ENCODE measurements around the gene PRR20E. TPM values are rescaled to one million over a fixed set of nuclear protein-coding genes. Genes with fewer than 3 reads are reported as not detected.
"Not testable (repeated sequence)": the region's sequence is repeated elsewhere in the genome, so short reads cannot be mapped to it uniquely, and the experiment has no call there.

PRR20E gene
- total RNA-seq = not detected in 2 replicates

- H3K27me3 Mint-ChIP-seq; H3K4me1 Mint-ChIP-seq; DNase-seq; CTCF ChIA-PET; H3K4me3 Mint-ChIP-seq; ATAC-seq (ENCODE audit: low read depth); intact Hi-C loops (cut with micrococcal nuclease); POLR2A ChIA-PET; H3K36me3 Mint-ChIP-seq (ENCODE audit: low read depth); H3K9me3 Mint-ChIP-seq; H3K27ac Mint-ChIP-seq: not testable (repeated sequence)
Observed at GRCh38 chr13:57166897-57167296, at the start of gene PRR20E. PRR20E (plus strand) TSS chr13:57167197; CDS start chr13:57167584, 387 bp downstream.

DNA sequence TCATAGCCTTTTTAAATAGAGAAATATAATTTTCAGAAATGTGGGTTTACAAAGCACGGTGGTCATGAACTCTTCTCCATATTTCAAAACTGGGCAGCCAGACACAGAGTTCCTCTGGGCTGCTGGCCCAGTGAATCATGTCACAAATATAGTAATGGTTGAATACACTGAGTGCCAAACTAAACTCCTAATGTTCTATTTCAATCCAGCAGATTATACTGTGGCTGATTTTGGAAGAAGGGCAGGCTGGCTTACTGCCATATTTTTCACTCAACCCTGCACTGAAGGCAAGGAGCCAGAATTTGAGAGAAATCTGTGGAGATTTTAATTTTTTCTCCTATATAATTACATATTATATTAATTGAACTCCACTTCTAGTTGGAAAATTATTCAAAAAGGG, 43.3 kb upstream of the PRR20E start:
- ChIA-PET POLR2A (no interaction called here), CTCF (no interaction called here)
- ATAC-seq (ENCODE audit: low read depth) = no peak
- no peaks in the 10 kb centered on the region for H3K4me1 Mint-ChIP-seq
- H3K4me3 Mint-ChIP-seq = no peak overlapping the region
- intact Hi-C loops (cut with micrococcal nuclease) = no loop called here
- TF ChIP-seq CTCF (IDR thresholded peaks at IDR 0.05) = no peak
- no peaks in the 10 kb centered on the region for H3K36me3 Mint-ChIP-seq (ENCODE audit: low read depth)
- H3K27me3 Mint-ChIP-seq = no peaks in the 10 kb centered on the region
- H3K27ac Mint-ChIP-seq = no peak overlapping the region
- DNase-seq = no peak
- peaks cover 4% of the 10 kb centered on the region for H3K9me3 Mint-ChIP-seq

DNA sequence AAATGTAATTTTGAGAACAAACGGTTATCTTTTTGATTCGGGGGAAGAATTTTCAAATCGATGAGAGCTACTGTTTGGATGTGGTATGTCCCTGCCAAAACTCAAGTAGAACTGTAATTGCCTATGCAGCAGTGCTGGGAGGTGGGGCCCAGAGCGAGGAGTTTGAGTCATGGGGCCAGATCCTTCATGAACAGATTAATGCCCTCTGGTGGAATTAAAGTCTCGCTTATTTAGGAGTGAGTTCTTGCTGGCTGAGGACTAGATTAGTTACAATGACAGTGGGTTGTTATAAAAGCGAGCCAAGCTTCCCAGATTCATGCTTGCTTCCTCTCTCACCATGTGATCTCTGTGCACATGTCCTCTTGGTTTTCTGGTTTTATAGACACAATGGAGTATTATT, 38.1 kb upstream of the PRR20E start:
- intact Hi-C loops (cut with micrococcal nuclease) = no loop called here
- no peaks in the 10 kb centered on the region for H3K27me3 Mint-ChIP-seq
- no peak for ATAC-seq (ENCODE audit: low read depth)
- no peak overlapping the region for H3K27ac Mint-ChIP-seq
- POLR2A ChIA-PET = no interaction called here
- no peak for TF ChIP-seq CTCF (IDR thresholded peaks at IDR 0.05)
- no peaks in the 10 kb centered on the region for H3K36me3 Mint-ChIP-seq (ENCODE audit: low read depth)
- H3K9me3 Mint-ChIP-seq = peaks cover 2% of the 10 kb centered on the region
- no peaks in the 10 kb centered on the region for H3K4me1 Mint-ChIP-seq
- no peak for DNase-seq
- H3K4me3 Mint-ChIP-seq = no peak overlapping the region
- CTCF ChIA-PET = no interaction called here

- no peak for ATAC-seq (ENCODE audit: low read depth)
- no peak for TF ChIP-seq CTCF (IDR thresholded peaks at IDR 0.05)
- H3K4me3 Mint-ChIP-seq = no peak overlapping the region
- POLR2A ChIA-PET = no interaction called here
- no peaks in the 10 kb centered on the region for H3K4me1 Mint-ChIP-seq
- DNase-seq = no peak
- CTCF ChIA-PET = no interaction called here
- peaks cover 3% of the 10 kb centered on the region for H3K9me3 Mint-ChIP-seq
- intact Hi-C loops (cut with micrococcal nuclease) = no loop called here
- no peak overlapping the region for H3K27ac Mint-ChIP-seq
- H3K36me3 Mint-ChIP-seq (ENCODE audit: low read depth) = no peaks in the 10 kb centered on the region
- no peaks in the 10 kb centered on the region for H3K27me3 Mint-ChIP-seq
Observed at GRCh38 chr13:57136093-57136492, 30.9 kb upstream of the PRR20E start.

GRCh38 chr13:57137585-57137984, 29.4 kb upstream of the PRR20E start:
- ChIA-PET CTCF (no interaction called here), POLR2A (no interaction called here)
- DNase-seq = no peak
- H3K27me3 Mint-ChIP-seq = no peaks in the 10 kb centered on the region
- H3K4me1 Mint-ChIP-seq = no peaks in the 10 kb centered on the region
- intact Hi-C loops (cut with micrococcal nuclease) = no loop called here
- no peak overlapping the region for H3K27ac Mint-ChIP-seq
- no peaks in the 10 kb centered on the region for H3K36me3 Mint-ChIP-seq (ENCODE audit: low read depth)
- no peak overlapping the region for H3K4me3 Mint-ChIP-seq
- TF ChIP-seq CTCF (IDR thresholded peaks at IDR 0.05) = no peak
- ATAC-seq (ENCODE audit: low read depth) = no peak
- H3K9me3 Mint-ChIP-seq = peaks cover 3% of the 10 kb centered on the region

DNA sequence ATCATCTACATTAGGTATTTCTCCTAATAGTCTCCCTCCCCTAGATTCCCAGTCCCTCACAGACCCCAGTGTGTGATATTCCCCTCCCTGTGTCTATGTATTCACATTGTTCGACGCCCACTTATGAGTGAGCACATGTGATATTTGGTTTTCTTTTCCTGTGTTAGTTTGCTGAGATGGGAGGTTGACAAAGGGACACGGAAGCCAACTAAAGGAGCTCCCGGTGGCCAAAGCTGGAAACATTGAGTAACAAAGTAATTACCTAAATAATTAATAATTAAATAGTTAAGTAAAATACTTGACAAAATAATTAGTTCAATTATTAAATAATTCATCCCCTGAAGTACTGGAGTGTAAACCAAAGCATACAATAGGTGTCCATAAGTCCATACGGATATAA, 28.0 kb upstream of the PRR20E start:
- Mint-ChIP-seq H3K36me3 (ENCODE audit: low read depth) (no peaks in the 10 kb centered on the region), H3K4me1 (no peaks in the 10 kb centered on the region), H3K9me3 (peaks cover 3% of the 10 kb centered on the region), H3K27ac (no peak overlapping the region), H3K27me3 (no peaks in the 10 kb centered on the region), H3K4me3 (no peak overlapping the region)
- ChIA-PET POLR2A (no interaction called here), CTCF (no interaction called here)
- TF ChIP-seq CTCF (IDR thresholded peaks at IDR 0.05) = no peak
- intact Hi-C loops (cut with micrococcal nuclease) = no loop called here
- ATAC-seq (ENCODE audit: low read depth) (no peak), DNase-seq (no peak)

- CTCF ChIA-PET; intact Hi-C loops (cut with micrococcal nuclease); H3K4me1 Mint-ChIP-seq; H3K27me3 Mint-ChIP-seq; ATAC-seq (ENCODE audit: low read depth); H3K4me3 Mint-ChIP-seq; POLR2A ChIA-PET; H3K36me3 Mint-ChIP-seq (ENCODE audit: low read depth); DNase-seq; H3K9me3 Mint-ChIP-seq; H3K27ac Mint-ChIP-seq: not testable (repeated sequence)
Observed at GRCh38 chr13:57139781-57140180, 27.2 kb upstream of the PRR20E start.

- CTCF ChIA-PET; intact Hi-C loops (cut with micrococcal nuclease); ATAC-seq (ENCODE audit: low read depth): not testable (repeated sequence)
Observed at GRCh38 chr13:57140235-57140968, 26.6 kb upstream of the PRR20E start, which contains the start of gene PRR20A. PRR20A (plus strand) TSS chr13:57140918; CDS start chr13:57141305, 387 bp downstream.

More at GRCh38 chr13:57140235-57140968, 26.6 kb upstream of the PRR20E start, which contains the start of gene PRR20A:
- H3K27me3 Mint-ChIP-seq; H3K4me3 Mint-ChIP-seq; H3K27ac Mint-ChIP-seq; H3K9me3 Mint-ChIP-seq; DNase-seq; H3K36me3 Mint-ChIP-seq (ENCODE audit: low read depth); H3K4me1 Mint-ChIP-seq; POLR2A ChIA-PET: not testable (repeated sequence)

Data from activated B cell treated with CpG ODN at 0.5 μM for 24 hours (primary cell).